ENCODE data around the gene DRC7. TPM values are rescaled to one million over a fixed set of nuclear protein-coding genes. Genes with fewer than 3 reads are reported as not detected.

Gene DRC7
- total RNA-seq, 2 donors from 2014 or later: 1.6 to 1.8 TPM

DNA sequence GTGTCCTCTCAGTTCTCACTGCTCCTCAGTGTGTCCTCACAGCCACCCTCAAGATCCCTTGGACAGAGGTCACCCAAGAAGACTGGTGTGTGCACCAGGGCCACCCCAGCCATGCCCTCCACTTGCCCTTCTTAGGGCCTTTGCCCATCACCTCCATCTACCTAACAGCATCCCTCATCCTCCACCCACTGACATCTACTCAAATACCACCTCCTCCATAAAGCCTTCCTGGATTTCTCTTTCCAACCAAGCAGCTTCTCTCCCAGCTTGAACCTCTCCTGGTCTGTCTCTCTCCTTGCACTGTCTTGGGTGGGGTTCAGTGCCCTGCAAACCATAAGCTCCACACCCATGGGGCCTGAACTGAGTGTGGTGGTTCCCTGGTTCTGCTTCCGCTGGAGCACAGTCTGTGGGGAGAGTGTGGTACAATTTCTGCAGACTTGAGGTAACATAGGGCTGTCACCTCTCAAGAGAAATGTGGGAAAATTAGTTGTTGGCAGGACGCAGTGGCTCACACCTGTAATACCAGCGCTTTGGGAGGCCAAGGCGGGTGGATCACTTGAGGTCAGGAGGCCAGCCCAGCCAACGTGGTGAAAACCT lies 55.3 kb downstream of the DRC7 start:
- Histone ChIP-seq H3K27me3 (ENCODE audit: control insufficient read depth, insufficient read depth, low read length, poor library complexity, severe bottlenecking) (no peaks in the 10 kb centered on the region), H3K4me1 (ENCODE audit: control insufficient read depth, insufficient read depth, low read length) (no peaks in the 10 kb centered on the region), H3K9ac (ENCODE audit: extremely low read depth, low read length, poor library complexity, severe bottlenecking) (no peak overlapping the region), H3K27ac (ENCODE audit: low read depth, low read length) (no peak overlapping the region), H3K36me3 (ENCODE audit: control insufficient read depth, insufficient read depth, low read length) (no peaks in the 10 kb centered on the region), H3K4me3 (ENCODE audit: low read length) (no peak overlapping the region), H3K9me3 (ENCODE audit: control insufficient read depth, low read length) (no peaks in the 10 kb centered on the region)
- H3K4me1 Mint-ChIP-seq: no peaks in the 10 kb centered on the region
- no peak overlapping the region for H3K27ac Mint-ChIP-seq
- no peaks in the 10 kb centered on the region for H3K27me3 Mint-ChIP-seq (ENCODE audit: insufficient read depth)
- WGBS, 2 experiments (ENCODE audit: insufficient coverage in 1 of 2, insufficient read length in 1 of 2): 85 to 86% methylated on average over 4 to 5 of the region's 5 CpGs
- H3K4me3 Mint-ChIP-seq: no peak overlapping the region
- H3K9me3 Mint-ChIP-seq: no peaks in the 10 kb centered on the region
- no peak for DNase-seq
- TF ChIP-seq, protein P1, sequence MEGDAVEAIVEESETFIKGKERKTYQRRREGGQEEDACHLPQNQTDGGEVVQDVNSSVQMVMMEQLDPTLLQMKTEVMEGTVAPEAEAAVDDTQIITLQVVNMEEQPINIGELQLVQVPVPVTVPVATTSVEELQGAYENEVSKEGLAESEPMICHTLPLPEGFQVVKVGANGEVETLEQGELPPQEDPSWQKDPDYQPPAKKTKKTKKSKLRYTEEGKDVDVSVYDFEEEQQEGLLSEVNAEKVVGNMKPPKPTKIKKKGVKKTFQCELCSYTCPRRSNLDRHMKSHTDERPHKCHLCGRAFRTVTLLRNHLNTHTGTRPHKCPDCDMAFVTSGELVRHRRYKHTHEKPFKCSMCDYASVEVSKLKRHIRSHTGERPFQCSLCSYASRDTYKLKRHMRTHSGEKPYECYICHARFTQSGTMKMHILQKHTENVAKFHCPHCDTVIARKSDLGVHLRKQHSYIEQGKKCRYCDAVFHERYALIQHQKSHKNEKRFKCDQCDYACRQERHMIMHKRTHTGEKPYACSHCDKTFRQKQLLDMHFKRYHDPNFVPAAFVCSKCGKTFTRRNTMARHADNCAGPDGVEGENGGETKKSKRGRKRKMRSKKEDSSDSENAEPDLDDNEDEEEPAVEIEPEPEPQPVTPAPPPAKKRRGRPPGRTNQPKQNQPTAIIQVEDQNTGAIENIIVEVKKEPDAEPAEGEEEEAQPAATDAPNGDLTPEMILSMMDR (conservative IDR thresholded peaks at IDR 0.05): no peak
- H3K36me3 Mint-ChIP-seq (ENCODE audit: low read depth): peaks cover 12% of the 10 kb centered on the region

DNA sequence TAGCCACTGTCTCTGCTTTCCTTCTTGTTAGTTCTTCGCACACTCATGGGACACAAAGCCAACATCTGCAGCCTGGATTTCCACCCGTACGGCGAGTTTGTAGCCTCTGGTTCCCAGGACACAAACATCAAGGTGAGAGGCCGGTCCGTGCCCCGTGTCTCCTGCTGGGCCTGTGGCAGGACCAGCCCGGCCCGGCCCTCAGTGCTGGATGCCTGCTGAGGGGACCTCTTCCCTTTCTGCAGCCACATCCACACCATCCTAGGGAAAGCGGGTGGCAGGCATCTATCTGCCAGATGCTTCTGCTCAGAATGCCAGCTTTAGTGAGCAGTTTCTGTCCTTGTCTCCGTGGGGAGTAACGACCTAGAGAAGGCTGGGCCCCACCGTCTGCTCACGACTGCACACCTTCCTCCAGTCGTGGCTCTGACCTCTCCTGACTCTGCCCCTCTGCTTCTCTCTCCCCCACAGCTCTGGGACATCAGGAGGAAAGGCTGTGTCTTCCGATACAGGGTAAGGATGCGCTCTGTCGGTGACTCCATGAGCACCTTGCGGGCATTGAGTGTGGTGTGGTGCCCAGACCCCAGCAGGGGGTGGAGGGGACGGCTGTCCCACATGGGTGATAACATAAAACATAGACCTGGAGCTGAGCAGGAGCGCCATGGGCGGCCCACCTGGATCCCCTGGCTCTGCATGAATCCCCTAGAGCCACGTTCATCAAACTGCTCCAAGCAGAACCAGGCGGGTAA lies 56.4 kb downstream of the DRC7 start:
- no peaks in the 10 kb centered on the region for H3K27me3 ChIP-seq (ENCODE audit: control insufficient read depth, insufficient read depth, low read length, poor library complexity, severe bottlenecking)
- TF ChIP-seq, protein P1 (conservative IDR thresholded peaks at IDR 0.05): no peak
- Mint-ChIP-seq H3K27me3 (ENCODE audit: insufficient read depth) (no peaks in the 10 kb centered on the region), H3K4me3 (no peak overlapping the region), H3K27ac (no peak overlapping the region), H3K9me3 (no peaks in the 10 kb centered on the region), H3K4me1 (no peaks in the 10 kb centered on the region), H3K36me3 (ENCODE audit: low read depth) (peaks cover 14% of the 10 kb centered on the region)
- H3K9ac ChIP-seq (ENCODE audit: extremely low read depth, low read length, poor library complexity, severe bottlenecking): no peak overlapping the region
- 90 to 95% methylated on average over 18 to 24 of the region's 24 CpGs for WGBS, 2 experiments (ENCODE audit: insufficient coverage in 1 of 2, insufficient read length in 1 of 2)
- H3K9me3 ChIP-seq (ENCODE audit: control insufficient read depth, low read length): no peaks in the 10 kb centered on the region
- DNase-seq: no peak
- H3K36me3 ChIP-seq (ENCODE audit: control insufficient read depth, insufficient read depth, low read length): no peaks in the 10 kb centered on the region
- no peak overlapping the region for H3K27ac ChIP-seq (ENCODE audit: low read depth, low read length)
- no peaks in the 10 kb centered on the region for H3K4me1 ChIP-seq (ENCODE audit: control insufficient read depth, insufficient read depth, low read length)
- no peak overlapping the region for H3K4me3 ChIP-seq (ENCODE audit: low read length)

DNA sequence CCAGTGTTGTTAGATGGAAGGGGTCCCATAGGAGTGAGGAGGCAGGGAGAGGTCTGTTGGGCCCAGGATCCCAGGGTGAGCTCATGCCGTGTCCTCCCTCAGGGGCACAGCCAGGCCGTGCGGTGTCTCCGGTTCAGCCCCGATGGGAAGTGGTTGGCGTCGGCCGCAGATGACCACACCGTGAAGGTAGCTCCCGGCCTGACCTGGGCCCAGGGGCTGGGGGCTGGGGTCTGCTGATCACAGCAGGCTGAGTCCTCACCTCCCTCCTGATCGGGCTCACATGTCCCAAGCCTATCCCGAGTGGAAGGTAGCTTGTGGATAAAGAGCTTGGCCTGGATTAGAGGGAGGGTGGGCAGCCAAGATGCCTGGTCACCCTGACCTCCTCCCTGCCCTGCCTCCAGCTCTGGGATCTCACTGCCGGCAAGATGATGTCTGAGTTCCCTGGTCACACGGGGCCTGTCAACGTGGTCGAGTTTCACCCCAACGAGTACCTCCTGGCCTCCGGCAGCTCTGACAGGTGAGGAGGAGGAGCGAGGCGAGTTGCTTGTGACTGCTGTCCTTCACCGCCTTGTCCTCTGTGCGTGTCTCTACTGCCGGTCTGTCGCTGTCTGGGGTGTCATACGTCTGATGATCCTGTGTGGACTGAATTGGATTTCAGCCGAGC lies 57.1 kb downstream of the DRC7 start:
- Mint-ChIP-seq H3K4me1 (no peaks in the 10 kb centered on the region), H3K4me3 (no peak overlapping the region), H3K9me3 (no peaks in the 10 kb centered on the region), H3K27me3 (ENCODE audit: insufficient read depth) (no peaks in the 10 kb centered on the region), H3K36me3 (ENCODE audit: low read depth) (peaks cover 18% of the 10 kb centered on the region), H3K27ac (no peak overlapping the region)
- TF ChIP-seq, protein P1 (conservative IDR thresholded peaks at IDR 0.05): no peak
- WGBS, 2 experiments (ENCODE audit: insufficient coverage in 1 of 2, insufficient read length in 1 of 2): 91 to 95% methylated on average over 12 to 26 of the region's 26 CpGs
- H3K36me3 ChIP-seq (ENCODE audit: control insufficient read depth, insufficient read depth, low read length): peaks cover 5% of the 10 kb centered on the region
- no peaks in the 10 kb centered on the region for H3K9me3 ChIP-seq (ENCODE audit: control insufficient read depth, low read length)
- no peak overlapping the region for H3K9ac ChIP-seq (ENCODE audit: extremely low read depth, low read length, poor library complexity, severe bottlenecking)
- no peak overlapping the region for H3K4me3 ChIP-seq (ENCODE audit: low read length)
- DNase-seq: no peak
- no peaks in the 10 kb centered on the region for H3K4me1 ChIP-seq (ENCODE audit: control insufficient read depth, insufficient read depth, low read length)
- no peak overlapping the region for H3K27ac ChIP-seq (ENCODE audit: low read depth, low read length)
- no peaks in the 10 kb centered on the region for H3K27me3 ChIP-seq (ENCODE audit: control insufficient read depth, insufficient read depth, low read length, poor library complexity, severe bottlenecking)
